T-cell (primary cell): Measurements from ENCODE around the gene STK17B. TPM values are rescaled to one million over a fixed set of nuclear protein-coding genes. Genes with fewer than 3 reads are reported as not detected.

Experiments used
- ATAC-seq, 4 experiments: fragments of 200-7000 bp in 3 of 4; fragments of 150-1000 bp in 1 of 4; cut with Tn5 transposase; replicated peaks in 1 of 4; 1 replicate in 3 of 4; 2 replicates in 1 of 4; pipeline ENCODE4 v1.10.0; 2021; ENCODE audit warnings: moderate library complexity in 3 of 4, mild to moderate bottlenecking in 2 of 4, moderate number of reproducible peaks in 1 of 4
- CTCF ChIA-PET, 2 donors: fragments of 300-600 bp; sonication (Branson Sonifier 250); formaldehyde crosslinking; loops; one replicate each; lab custom pipeline; 2022; ENCODE audit warnings: antibody characterized with exemption in 2 of 2; lab: Charles Lee
- POLR2A ChIA-PET, 2 donors: fragments of 300-600 bp; sonication (Branson Sonifier 250); formaldehyde crosslinking; loops; one replicate each; lab custom pipeline; 2022; ENCODE audit warnings: antibody characterized with exemption in 2 of 2; lab: Charles Lee
- DNase-seq, 35 experiments: peaks; one replicate each; pipeline versions ENCODE4 v3.0.0 to v3.0.0-alpha.2; 2013 to 2023
- H3K27ac ChIP-seq: one replicate; pipeline ENCODE4 v1.5.1; 2013; ENCODE audit warnings: low read length
- H3K27me3 ChIP-seq, 2 experiments: replicated peaks in 1 of 2; 1 replicate in 1 of 2; 2 replicates in 1 of 2; pipeline versions ENCODE4 v1.6.1 to v1.7.0; 2013; ENCODE audit warnings: low read length in 1 of 2, mixed read lengths in 1 of 2; ENCODE audit not compliant: control insufficient read depth in 2 of 2, insufficient read depth in 2 of 2; ENCODE audit errors: extremely low read depth in 1 of 2
- H3K36me3 ChIP-seq, 2 donors: 1 replicate in 1 of 2; 2 replicates in 1 of 2; pipeline versions ENCODE4 v1.6.1 to v1.7.0; 2013; ENCODE audit warnings: low read length in 1 of 2; ENCODE audit not compliant: control insufficient read depth in 2 of 2, insufficient read depth in 1 of 2; ENCODE audit errors: extremely low read depth in 1 of 2
- H3K4me1 ChIP-seq, 2 experiments: 1 replicate in 1 of 2; 2 replicates in 1 of 2; pipeline versions ENCODE4 v1.6.1 to v1.7.0; 2013; ENCODE audit warnings: low read length in 2 of 2, mixed read lengths in 1 of 2; ENCODE audit not compliant: insufficient read depth in 2 of 2, control insufficient read depth in 1 of 2; ENCODE audit errors: extremely low read depth in 1 of 2
- H3K4me3 ChIP-seq, 2 donors: 1 replicate in 1 of 2; 2 replicates in 1 of 2; pipeline versions ENCODE4 v1.5.1 to v1.7.0; 2013; ENCODE audit warnings: mild to moderate bottlenecking in 2 of 2, low read length in 1 of 2, moderate library complexity in 1 of 2; ENCODE audit not compliant: control insufficient read depth in 1 of 2; ENCODE audit errors: extremely low read depth in 1 of 2
- H3K9me3 ChIP-seq: 2 replicates; pipeline ENCODE4 v1.7.0; 2013
- H3K27ac Mint-ChIP-seq, 2 donors: one replicate each; pipeline ENCODE4 v1.8.0; 2020 to 2021; ENCODE audit warnings: mild to moderate bottlenecking in 2 of 2, mixed read lengths in 2 of 2
- H3K27me3 Mint-ChIP-seq, 2 donors: one replicate each; pipeline ENCODE4 v1.8.0; 2021 to 2022; ENCODE audit warnings: mixed read lengths in 2 of 2
- H3K36me3 Mint-ChIP-seq: one replicate; pipeline ENCODE4 v1.8.0; 2021; ENCODE audit warnings: mixed read lengths
- H3K4me1 Mint-ChIP-seq, 3 donors: one replicate each; pipeline ENCODE4 v1.8.0; 2020 to 2022; ENCODE audit warnings: mixed read lengths in 3 of 3, mild to moderate bottlenecking in 1 of 3
- H3K4me3 Mint-ChIP-seq, 3 donors: one replicate each; pipeline ENCODE4 v1.8.0; 2020 to 2022; ENCODE audit warnings: mild to moderate bottlenecking in 3 of 3, mixed read lengths in 3 of 3, moderate library complexity in 3 of 3
- H3K9me3 Mint-ChIP-seq, 3 donors: one replicate each; pipeline ENCODE4 v1.8.0; 2020 to 2022; ENCODE audit warnings: mixed read lengths in 3 of 3
- WGBS: methylation state at CpG from one replicate; pipeline ENCODE4 v1.1.5; 2013; ENCODE audit warnings: missing lambda C conversion rate; ENCODE audit not compliant: insufficient coverage; 5-methylcytosine and 5-hydroxymethylcytosine counted together
- total RNA-seq, 35 experiments: library from RNA in 6 of 35; stranded (reverse) in 6 of 35; fragments of 120-200 nt in 1 of 35; gene quantifications; one replicate each; pipeline versions ENCODE4 v1.2.1 to v1.2.4 and lab custom pipeline; 2013 to 2026

Gene STK17B
- total RNA-seq, 5 donors from 2014 or later (not counting 1 experiment from before 2014, with no cell fraction given), result 218 to 478 (median 248) TPM

DNA sequence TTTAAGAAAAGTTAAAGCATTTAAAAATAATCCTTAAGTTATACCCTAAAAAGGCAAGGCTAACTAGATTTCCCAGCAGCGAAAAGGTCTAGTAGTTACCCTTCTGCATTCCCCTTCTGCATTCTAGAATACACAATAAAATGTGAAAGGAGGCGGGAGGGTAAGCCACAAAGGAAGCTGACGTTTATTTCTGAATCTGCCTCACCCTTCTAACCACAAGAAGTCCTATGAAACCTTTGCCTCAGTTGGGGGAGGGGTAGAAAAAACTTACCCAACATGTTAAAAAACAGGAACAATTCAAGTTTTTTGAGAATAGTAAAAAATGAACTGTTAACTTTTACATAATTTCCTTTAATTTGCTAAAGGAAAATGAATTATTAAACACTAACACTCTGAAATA lies 11.3 kb downstream of the STK17B start:
- POLR2A ChIA-PET, result interaction anchor here (0.5 to 3.0 kb wide), 12 partner anchors 9 to 1253 kb away, joined by 3 to 22 read pairs (median 4); partner anchors contain the start of genes DNAH7 (in 1 of the 2) and STK17B (in 1 of the 2)
- Mint-ChIP-seq H3K27me3 (no peaks in the 10 kb centered on the region), H3K4me3 (peak overlapping the region; percentile 54 to 99 (median 67)), H3K36me3 (peaks cover 47% of the 10 kb centered on the region), H3K4me1 (peaks cover 72 to 85% (median 82%) of the 10 kb centered on the region in 3 donors), H3K9me3 (no peaks in the 10 kb centered on the region), H3K27ac (peak overlapping the region; percentile 82)
- Histone ChIP-seq H3K27ac (peak overlapping the region; percentile 93), H3K4me3 (peak overlapping the region in 1 of 2 donors; percentile 22), H3K36me3 (peaks cover 4 to 34% of the 10 kb centered on the region in 2 donors), H3K9me3 (no peaks in the 10 kb centered on the region), H3K27me3 (no peaks in the 10 kb centered on the region), H3K4me1 (peaks cover 36 to 67% of the 10 kb centered on the region in 2 experiments)
- peak; percentile 50 to 72 (median 68) for ATAC-seq
- WGBS, result no CpG with 5 or more reads among the region's 3 CpGs
- peak in 29 of 35 experiments; percentile 36 to 91 (median 65) for DNase-seq
- CTCF ChIA-PET, result interaction anchor here in 1 of 2 donors (0.6 to 1.2 kb wide), 4 partner anchors 16 to 191 kb away, joined by 3 to 4 read pairs (median 4); no protein-coding TSS in a partner anchor

DNA sequence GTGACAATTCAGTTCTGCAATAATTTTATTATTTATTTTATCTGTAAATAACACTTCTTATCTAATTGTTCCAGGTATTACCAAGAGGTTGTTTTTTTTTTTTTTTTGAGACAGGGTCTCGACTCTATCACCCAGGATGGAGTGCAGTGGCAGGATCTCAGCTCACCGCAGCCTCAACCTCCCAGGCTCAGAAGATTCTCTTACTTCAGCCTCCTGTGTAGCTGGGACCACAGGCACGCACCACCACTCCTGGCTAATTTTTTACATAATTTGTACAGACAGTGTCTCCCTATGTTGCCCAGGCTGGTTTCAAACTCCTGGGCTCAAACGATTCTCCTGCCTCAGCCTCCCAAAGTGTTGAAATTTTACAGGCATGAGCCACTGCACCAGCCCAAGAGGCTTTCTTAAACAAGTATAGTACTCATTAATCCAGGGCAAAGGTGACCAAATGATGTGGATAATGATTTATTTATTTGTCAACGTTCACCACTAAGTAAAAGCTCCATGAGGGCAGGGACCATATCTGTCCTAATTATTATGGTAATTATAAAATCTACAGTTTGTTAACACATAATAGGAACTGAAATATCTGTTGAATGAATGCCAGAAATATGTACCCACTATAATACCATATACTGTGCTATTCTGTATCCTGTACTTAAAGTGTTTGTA lies 12.0 kb downstream of the STK17B start:
- no peaks in the 10 kb centered on the region for H3K9me3 Mint-ChIP-seq
- Histone ChIP-seq H3K9me3 (no peaks in the 10 kb centered on the region), H3K4me3 (peak overlapping the region; percentile 25 to 54), H3K36me3 (peaks cover 4 to 39% of the 10 kb centered on the region in 2 donors), H3K27ac (peak overlapping the region; percentile 93), H3K4me1 (peaks cover 34 to 73% of the 10 kb centered on the region in 2 experiments), H3K27me3 (no peaks in the 10 kb centered on the region)
- peaks cover 52% of the 10 kb centered on the region for H3K36me3 Mint-ChIP-seq
- H3K4me3 Mint-ChIP-seq, result peak overlapping the region; percentile 67 to 99 (median 71)
- 0% methylated on average over 1 of the region's 5 CpGs for WGBS
- POLR2A ChIA-PET, result interaction anchor here (0.6 to 3.0 kb wide), 13 partner anchors 8 to 485 kb away, joined by 3 to 27 read pairs (median 4); partner anchors contain the start of gene STK17B (in 1 of the 2)
- DNase-seq (peak in 6 of 35 experiments; percentile 30 to 63 (median 38)), ATAC-seq (peak in 3 of 4 experiments; percentile 16 to 27 (median 24))
- peaks cover 72 to 85% (median 83%) of the 10 kb centered on the region in 3 donors for H3K4me1 Mint-ChIP-seq
- peak overlapping the region; percentile 88 to 93 for H3K27ac Mint-ChIP-seq
- CTCF ChIA-PET, result interaction anchor here in 1 of 2 donors (0.6 to 1.2 kb wide), 6 partner anchors 11 to 107 kb away, joined by 3 to 6 read pairs (median 4); no protein-coding TSS in a partner anchor
- H3K27me3 Mint-ChIP-seq, result no peaks in the 10 kb centered on the region

DNA sequence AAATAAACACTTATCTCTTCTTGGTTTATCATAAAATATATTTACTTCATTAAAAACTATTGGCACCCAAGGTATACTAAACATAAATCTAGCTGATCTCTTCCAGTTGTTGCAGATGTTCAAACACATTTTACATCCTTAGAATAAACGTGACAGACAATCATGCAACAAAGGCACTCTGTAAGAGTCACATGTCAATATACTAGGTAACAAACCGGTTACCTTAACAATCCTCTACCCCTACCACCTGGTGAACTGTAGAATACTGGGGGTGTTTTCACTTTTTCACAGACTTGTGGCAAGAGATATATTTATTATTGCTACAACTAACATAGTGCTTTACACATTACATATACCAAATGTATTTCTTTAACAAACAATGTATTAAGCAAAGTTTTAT lies 15.8 kb downstream of the STK17B start:
- H3K4me1 Mint-ChIP-seq, result peaks cover 83 to 89% (median 89%) of the 10 kb centered on the region in 3 donors
- ATAC-seq (peak in 3 of 4 experiments; percentile 18 to 41 (median 33)), DNase-seq (no peak)

DNA sequence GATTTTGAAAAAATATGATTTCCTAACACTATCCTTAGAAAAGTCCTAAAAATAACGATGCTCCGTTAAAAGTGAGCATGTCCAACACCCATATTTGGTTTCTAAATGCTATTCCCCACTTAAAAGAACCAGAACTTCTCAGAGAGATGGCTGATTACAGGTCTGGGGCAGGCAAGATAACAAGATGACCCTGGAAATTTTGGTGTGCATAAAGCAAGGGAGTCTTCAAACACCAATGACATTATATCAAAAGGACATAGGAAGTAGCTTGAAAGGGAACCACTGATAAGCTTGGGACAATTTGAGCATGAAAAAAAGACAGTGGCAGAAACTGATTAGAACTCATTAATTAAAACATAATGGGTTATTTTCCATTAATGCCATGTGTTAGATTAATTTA lies 17.9 kb downstream of the STK17B start:
- Histone ChIP-seq H3K27me3 (no peaks in the 10 kb centered on the region), H3K27ac (no peak overlapping the region), H3K4me1 (peaks cover 30 to 78% of the 10 kb centered on the region in 2 experiments), H3K9me3 (no peaks in the 10 kb centered on the region), H3K36me3 (peaks cover 0 to 55% of the 10 kb centered on the region in 2 donors), H3K4me3 (no peak overlapping the region)
- H3K27ac Mint-ChIP-seq, result peak overlapping the region; percentile 80
- H3K36me3 Mint-ChIP-seq, result peaks cover 73% of the 10 kb centered on the region
- peak overlapping the region; percentile 35 to 99 (median 58) for H3K4me3 Mint-ChIP-seq
- POLR2A ChIA-PET, result interaction anchor here (1.2 to 3.8 kb wide), 6 partner anchors 9 to 14 kb away, joined by 3 to 29 read pairs (median 8); no protein-coding TSS in a partner anchor
- no CpG with 5 or more reads among the region's 2 CpGs for WGBS
- H3K9me3 Mint-ChIP-seq, result no peaks in the 10 kb centered on the region
- H3K4me1 Mint-ChIP-seq, result peaks cover 93 to 100% (median 94%) of the 10 kb centered on the region in 3 donors
- DNase-seq (no peak), ATAC-seq (no peak)
- no peaks in the 10 kb centered on the region for H3K27me3 Mint-ChIP-seq
- CTCF ChIA-PET, result interaction anchor here (0.6 to 1.4 kb wide), 5 partner anchors 11 to 123 kb away, joined by 3 to 5 read pairs (median 4); no protein-coding TSS in a partner anchor

More for the DNA sequence above, 15.8 kb downstream of the STK17B start:
- no peaks in the 10 kb centered on the region for H3K9me3 ChIP-seq
- Mint-ChIP-seq H3K27ac (peak overlapping the region; percentile 94 to 96), H3K36me3 (peaks cover 58% of the 10 kb centered on the region), H3K27me3 (no peaks in the 10 kb centered on the region), H3K9me3 (no peaks in the 10 kb centered on the region), H3K4me3 (peak overlapping the region in 2 of 3 donors; percentile 5 to 99)
- peaks cover 35 to 70% of the 10 kb centered on the region in 2 experiments for H3K4me1 ChIP-seq
- H3K27ac ChIP-seq, result peak overlapping the region; percentile 14
- no peak overlapping the region for H3K4me3 ChIP-seq
- ChIA-PET POLR2A (interaction anchor here in 1 of 2 donors (0.5 to 3.8 kb wide), 6 partner anchors 8 to 22 kb away, joined by 3 to 29 read pairs (median 3); partner anchors contain the start of gene STK17B), CTCF (no interaction called here)
- H3K36me3 ChIP-seq, result peaks cover 0 to 55% of the 10 kb centered on the region in 2 donors
- no peaks in the 10 kb centered on the region for H3K27me3 ChIP-seq
- WGBS, result no CpG with 5 or more reads among the region's 2 CpGs

DNA sequence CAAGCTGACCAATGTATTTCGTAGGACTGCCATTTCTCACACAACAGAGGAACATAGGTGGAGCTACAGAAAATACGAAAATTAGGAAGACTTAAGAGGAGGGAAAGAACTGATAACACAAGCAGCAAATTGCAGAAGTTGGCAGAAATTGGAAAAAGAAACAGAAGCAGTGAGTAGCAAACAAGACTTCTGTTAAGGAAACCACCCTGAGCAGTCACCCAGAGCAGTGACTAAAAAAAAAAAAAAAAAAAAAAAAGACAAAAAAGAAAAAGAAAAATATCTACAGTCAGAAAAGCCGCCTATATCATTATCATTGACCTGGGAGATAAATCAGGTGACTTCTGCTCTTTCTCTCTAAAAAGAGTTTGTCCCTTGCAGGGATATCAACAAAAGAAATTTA lies 21.4 kb downstream of the STK17B start:
- no peaks in the 10 kb centered on the region for H3K9me3 Mint-ChIP-seq
- no CpG with 5 or more reads among the region's 3 CpGs for WGBS
- H3K27ac ChIP-seq, result peak overlapping the region; percentile 43
- H3K36me3 Mint-ChIP-seq, result peaks cover 74% of the 10 kb centered on the region
- no peaks in the 10 kb centered on the region for H3K9me3 ChIP-seq
- peaks cover 44 to 67% of the 10 kb centered on the region in 2 experiments for H3K4me1 ChIP-seq
- CTCF ChIA-PET, result interaction anchor here (0.6 to 1.7 kb wide), 4 partner anchors 13 to 601 kb away, joined by 3 to 4 read pairs (median 3); partner anchors contain the start of gene SLC39A10 (in 1 of the 2)
- peaks cover 0 to 71% of the 10 kb centered on the region in 2 donors for H3K36me3 ChIP-seq
- peak overlapping the region; percentile 58 to 99 (median 67) for H3K4me3 Mint-ChIP-seq
- peak overlapping the region; percentile 88 to 96 for H3K27ac Mint-ChIP-seq
- no peaks in the 10 kb centered on the region for H3K27me3 ChIP-seq
- H3K4me3 ChIP-seq, result no peak overlapping the region
- peak in 1 of 35 experiments; percentile 55 for DNase-seq
- H3K4me1 Mint-ChIP-seq, result peaks cover 90 to 98% (median 94%) of the 10 kb centered on the region in 3 donors
- POLR2A ChIA-PET, result interaction anchor here (0.9 to 3.6 kb wide), 11 partner anchors 7 to 127 kb away, joined by 3 to 18 read pairs (median 8); no protein-coding TSS in a partner anchor
- no peaks in the 10 kb centered on the region for H3K27me3 Mint-ChIP-seq
- ATAC-seq, result peak in 1 of 4 experiments; percentile 16
